AG04450 (cell line): ENCODE data around the gene WDR18. TPM values are rescaled to one million over a fixed set of nuclear protein-coding genes. Genes with fewer than 3 reads are reported as not detected.

Source experiments
- CTCF ChIA-PET: fragments of 300-600, 350-600 bp; formaldehyde crosslinking; extraction: SDS; loops from one replicate; lab custom pipeline; 2022; ENCODE audit warnings: antibody characterized with exemption, inconsistent platforms; lab: Charles Lee
- POLR2A ChIA-PET: fragments of 350-600 bp; formaldehyde crosslinking; extraction: SDS; loops from one replicate; lab custom pipeline; 2021; ENCODE audit warnings: antibody characterized with exemption, inconsistent platforms; lab: Yijun Ruan, JAX
- DNase-seq: peaks from one replicate; pipeline ENCODE4 v3.0.0-alpha.2; 2011; ENCODE audit warnings: low read depth, low spot score
- H3K27ac ChIP-seq: one replicate; pipeline ENCODE4 v1.5.1; 2012; ENCODE audit warnings: low read depth, low read length, control low read depth
- H3K27me3 ChIP-seq: one replicate; pipeline ENCODE4 v1.6.0; 2012; ENCODE audit warnings: low read length; ENCODE audit not compliant: control insufficient read depth, insufficient read depth
- H3K4me3 ChIP-seq: 2 replicates; pipeline ENCODE4 v1.5.1; 2011; ENCODE audit warnings: mild to moderate bottlenecking, low read depth, low read length, control low read depth
- H3K9me3 ChIP-seq: 2 replicates; pipeline ENCODE4 v1.5.1; 2012; ENCODE audit warnings: low read length; ENCODE audit not compliant: control insufficient read depth, insufficient read depth
- polyA plus RNA-seq: library from polyadenylated mRNA; depleted of rRNA; stranded (reverse); fragments of >200 nt; gene quantifications from 2 replicates; pipeline ENCODE4 v1.2.3, GENCODE V29; 2011
- TF ChIP-seq, protein P1 (sequence below): IDR thresholded peaks from 2 replicates; pipeline ENCODE4 v1.5.1; 2011; ENCODE audit warnings: low read depth, low read length, control low read depth, inconsistent platforms

Gene WDR18
- polyA plus RNA-seq, 1 experiment: 24.5 TPM

- no peaks in the 10 kb centered on the region for H3K27me3 ChIP-seq
- POLR2A ChIA-PET: interaction anchor here (0.6 to 1.1 kb wide), 3 partner anchors 9 to 20 kb away, joined by 3 to 5 read pairs (median 3); no protein-coding TSS in a partner anchor
- CTCF ChIA-PET: interaction anchor here (0.5 to 0.6 kb wide), 2 partner anchors 48 to 96 kb away, joined by 3 to 5 read pairs; no protein-coding TSS in a partner anchor
- no peak for DNase-seq
- no peak overlapping the region for H3K27ac ChIP-seq
- peak overlapping the region; percentile 2; the same call in 1 of the 2 replicates for H3K4me3 ChIP-seq
- TF ChIP-seq, protein P1, sequence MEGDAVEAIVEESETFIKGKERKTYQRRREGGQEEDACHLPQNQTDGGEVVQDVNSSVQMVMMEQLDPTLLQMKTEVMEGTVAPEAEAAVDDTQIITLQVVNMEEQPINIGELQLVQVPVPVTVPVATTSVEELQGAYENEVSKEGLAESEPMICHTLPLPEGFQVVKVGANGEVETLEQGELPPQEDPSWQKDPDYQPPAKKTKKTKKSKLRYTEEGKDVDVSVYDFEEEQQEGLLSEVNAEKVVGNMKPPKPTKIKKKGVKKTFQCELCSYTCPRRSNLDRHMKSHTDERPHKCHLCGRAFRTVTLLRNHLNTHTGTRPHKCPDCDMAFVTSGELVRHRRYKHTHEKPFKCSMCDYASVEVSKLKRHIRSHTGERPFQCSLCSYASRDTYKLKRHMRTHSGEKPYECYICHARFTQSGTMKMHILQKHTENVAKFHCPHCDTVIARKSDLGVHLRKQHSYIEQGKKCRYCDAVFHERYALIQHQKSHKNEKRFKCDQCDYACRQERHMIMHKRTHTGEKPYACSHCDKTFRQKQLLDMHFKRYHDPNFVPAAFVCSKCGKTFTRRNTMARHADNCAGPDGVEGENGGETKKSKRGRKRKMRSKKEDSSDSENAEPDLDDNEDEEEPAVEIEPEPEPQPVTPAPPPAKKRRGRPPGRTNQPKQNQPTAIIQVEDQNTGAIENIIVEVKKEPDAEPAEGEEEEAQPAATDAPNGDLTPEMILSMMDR: no peak
- no peaks in the 10 kb centered on the region; the same call in 1 of the 2 replicates for H3K9me3 ChIP-seq
Observed at GRCh38 chr19:1018393-1018792, 34.2 kb downstream of the WDR18 start.

- TF ChIP-seq, protein P1: no peak
- no peaks in the 10 kb centered on the region; the same call in 1 of the 2 replicates for H3K9me3 ChIP-seq
- H3K4me3 ChIP-seq: peak overlapping the region; percentile 91
- ChIA-PET CTCF (no interaction called here), POLR2A (interaction anchor here (0.6 to 1.4 kb wide), 6 partner anchors 10 to 137 kb away, joined by 3 to 5 read pairs (median 4); partner anchors contain the start of gene GPX4)
- H3K27me3 ChIP-seq: no peaks in the 10 kb centered on the region
- H3K27ac ChIP-seq: no peak overlapping the region
- no peak for DNase-seq
Observed at GRCh38 chr19:1018932-1019615, 34.9 kb downstream of the WDR18 start.

GRCh38 chr19:1019616-1019961 is 35.4 kb downstream of the WDR18 start:
- Histone ChIP-seq H3K27ac (no peak overlapping the region), H3K4me3 (peak overlapping the region; percentile 91), H3K27me3 (no peaks in the 10 kb centered on the region), H3K9me3 (no peaks in the 10 kb centered on the region; the same call in 1 of the 2 replicates)
- CTCF ChIA-PET: interaction anchor here (0.6 kb wide), 1 partner anchor 97 kb away, joined by 3 read pairs; no protein-coding TSS in a partner anchor
- DNase-seq: no peak
- POLR2A ChIA-PET: interaction anchor here (0.7 to 1.4 kb wide), 4 partner anchors 9 to 138 kb away, joined by 3 to 4 read pairs (median 4); partner anchors contain the start of gene GPX4
- TF ChIP-seq, protein P1: no peak

GRCh38 chr19:1019980-1020867 is 36.1 kb downstream of the WDR18 start:
- Histone ChIP-seq H3K27ac (peak overlapping the region; percentile 11), H3K4me3 (peak overlapping the region; percentile 91), H3K27me3 (no peaks in the 10 kb centered on the region), H3K9me3 (no peaks in the 10 kb centered on the region; the same call in 1 of the 2 replicates)
- ChIA-PET CTCF (interaction anchor here (0.6 to 1.0 kb wide), 2 partner anchors 98 to 221 kb away, joined by 3 read pairs; no protein-coding TSS in a partner anchor), POLR2A (interaction anchor here (0.7 to 1.4 kb wide), 3 partner anchors 8 to 138 kb away, joined by 3 to 4 read pairs (median 4); partner anchors contain the start of gene GPX4)
- no peak for DNase-seq
- TF ChIP-seq, protein P1: no peak
